Gastroesophageal sphincter (tissue), 4 donors: ENCODE measurements around the gene ANO10. TPM values are rescaled to one million over a fixed set of nuclear protein-coding genes. Genes with fewer than 3 reads are reported as not detected.

Source experiments
- ATAC-seq: fragments of 150-250 bp; one replicate; pipeline ENCODE4 v1.9.1; 2016; ENCODE audit warnings: mild to moderate bottlenecking, moderate library complexity
- H3K27ac ChIP-seq, 4 donors: fragments of 200-600 bp; sonication (generic) in 3 of 4; 1 replicate in 3 of 4; 2 replicates in 1 of 4; pipeline ENCODE4 v1.5.1; 2016 to 2019
- H3K27me3 ChIP-seq: fragments of 200-600 bp; sonication (generic); one replicate; pipeline ENCODE4 v1.5.1; 2019
- H3K36me3 ChIP-seq, 2 donors: fragments of 200-600 bp; sonication (generic); one replicate each; pipeline ENCODE4 v1.5.1; 2019; ENCODE audit warnings: control low read depth in 1 of 2
- H3K4me1 ChIP-seq, 3 donors: fragments of 200-600 bp; sonication (generic); 1 replicate in 2 of 3; 2 replicates in 1 of 3; pipeline ENCODE4 v1.5.1; 2016 to 2019; ENCODE audit warnings: control low read depth in 2 of 3
- H3K4me3 ChIP-seq, 2 donors: fragments of 200-600 bp; sonication (generic); one replicate each; pipeline ENCODE4 v1.5.1; 2019; ENCODE audit warnings: mild to moderate bottlenecking in 1 of 2, moderate library complexity in 1 of 2
- H3K9me3 ChIP-seq, 3 donors: fragments of 200-600 bp; sonication (generic); one replicate each; pipeline ENCODE4 v1.5.1; 2017 to 2019; ENCODE audit warnings: control low read depth in 2 of 3
- EP300 ChIP-seq: sonication (generic); formaldehyde crosslinking; IDR thresholded peaks from one replicate; pipeline ENCODE4 v1.6.1; 2017; ENCODE audit warnings: antibody characterized with exemption, mild to moderate bottlenecking
- POLR2A ChIP-seq, 2 donors: fragments of 450-650 bp; IDR thresholded peaks; one replicate each; pipeline ENCODE4 v1.6.1; 2017; ENCODE audit warnings: antibody characterized with exemption in 2 of 2, mild to moderate bottlenecking in 2 of 2, moderate library complexity in 1 of 2
- POLR2AphosphoS5 ChIP-seq: sonication (generic); formaldehyde crosslinking; IDR thresholded peaks from one replicate; pipeline ENCODE4 v1.6.1; 2017; ENCODE audit warnings: antibody characterized with exemption
- WGBS, 2 donors: methylation state at CpG; one replicate each; pipeline ENCODE4 v1.1.5; 2018; ENCODE audit warnings: low coverage in 1 of 2; 5-methylcytosine and 5-hydroxymethylcytosine counted together
- total RNA-seq, 4 donors: library from RNA; depleted of rRNA; stranded (reverse); fragments of >200 nt; gene quantifications; one replicate each; pipeline ENCODE4 v1.1.0, GENCODE V29; 2016
- TF ChIP-seq, protein P1 (sequence below), 4 experiments: fragments of 200-600 bp in 2 of 4; fragments of 450-650 bp in 2 of 4; sonication (generic) in 1 of 4; IDR thresholded peaks; one replicate each; pipeline ENCODE4 v1.5.1; 2017 to 2019; ENCODE audit warnings: antibody characterized with exemption in 4 of 4, mild to moderate bottlenecking in 2 of 4, moderate library complexity in 2 of 4

Gene ANO10
- total RNA-seq, 4 donors from 2014 or later: 22.9 to 33.5 (median 30.2) TPM

DNA sequence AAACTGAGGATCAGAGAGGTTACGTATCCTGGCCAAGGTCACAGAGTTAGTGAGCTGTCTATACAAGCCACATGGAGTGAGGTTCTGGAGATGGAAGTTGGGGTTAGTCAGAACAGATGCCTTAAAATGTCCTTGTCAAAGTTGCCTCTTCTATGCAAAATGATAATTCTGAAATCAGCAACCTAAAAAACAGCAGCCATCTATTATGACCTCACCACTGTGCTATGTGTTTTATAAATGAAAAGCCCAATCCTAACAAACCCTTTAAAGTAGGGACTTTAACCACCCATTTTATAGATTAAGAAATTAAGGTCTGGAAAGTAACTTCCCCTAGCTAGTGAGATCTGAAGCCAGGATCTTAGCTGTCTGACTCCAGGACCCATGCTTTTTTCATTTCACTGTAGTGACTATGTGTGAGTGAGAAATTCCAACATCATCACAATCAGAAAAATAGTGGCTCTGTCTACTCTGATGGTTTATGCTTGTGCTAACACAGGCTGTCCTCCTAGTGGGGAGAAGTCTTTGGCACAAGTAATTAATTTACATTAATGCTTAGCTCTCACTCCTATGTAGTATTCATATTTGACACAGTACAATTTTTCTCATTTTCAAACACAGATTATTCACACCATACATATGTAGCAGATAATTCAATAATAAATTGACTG lies 143.6 kb downstream of the ANO10 start:
- WGBS, 2 donors: 100% methylated on average over 1 of the region's 1 CpG
- H3K27ac ChIP-seq: peak overlapping the region in 3 of 4 donors; percentile 25 to 58 (median 38)
- no peak for ATAC-seq

DNA sequence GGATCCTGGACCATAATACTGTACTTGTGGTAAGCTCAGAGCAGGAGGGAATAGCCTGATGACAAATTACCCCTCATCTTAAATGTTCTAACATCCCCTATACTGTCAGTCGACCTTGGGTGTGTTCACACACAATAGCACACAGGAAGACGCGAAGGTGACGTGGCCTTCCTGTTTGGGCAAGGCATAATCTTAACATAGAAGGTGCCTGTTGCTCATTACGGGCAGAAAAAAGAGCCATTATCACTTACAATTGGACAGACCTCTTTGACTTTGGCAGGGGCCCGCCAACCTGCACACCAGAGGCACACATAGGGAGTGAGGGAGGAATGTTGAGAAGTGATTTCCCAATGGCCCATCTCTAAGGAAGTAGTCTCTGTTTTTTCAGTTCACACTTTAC lies 144.2 kb downstream of the ANO10 start:
- Histone ChIP-seq H3K27me3 (no peaks in the 10 kb centered on the region), H3K27ac (peak overlapping the region in 3 of 4 donors; percentile 25 to 58 (median 38)), H3K9me3 (no peaks in the 10 kb centered on the region), H3K36me3 (no peaks in the 10 kb centered on the region), H3K4me3 (no peak overlapping the region), H3K4me1 (peaks cover 0 to 32% (median 0%) of the 10 kb centered on the region in 3 donors)
- ATAC-seq: peak; percentile 47
- 70 to 74% methylated on average over 5 to 6 of the region's 6 CpGs for WGBS, 2 donors
- TF ChIP-seq POLR2AphosphoS5 (no peak), POLR2A (IDR thresholded peaks at IDR 0.05) (no peak), EP300 (no peak)
- TF ChIP-seq, protein P1, sequence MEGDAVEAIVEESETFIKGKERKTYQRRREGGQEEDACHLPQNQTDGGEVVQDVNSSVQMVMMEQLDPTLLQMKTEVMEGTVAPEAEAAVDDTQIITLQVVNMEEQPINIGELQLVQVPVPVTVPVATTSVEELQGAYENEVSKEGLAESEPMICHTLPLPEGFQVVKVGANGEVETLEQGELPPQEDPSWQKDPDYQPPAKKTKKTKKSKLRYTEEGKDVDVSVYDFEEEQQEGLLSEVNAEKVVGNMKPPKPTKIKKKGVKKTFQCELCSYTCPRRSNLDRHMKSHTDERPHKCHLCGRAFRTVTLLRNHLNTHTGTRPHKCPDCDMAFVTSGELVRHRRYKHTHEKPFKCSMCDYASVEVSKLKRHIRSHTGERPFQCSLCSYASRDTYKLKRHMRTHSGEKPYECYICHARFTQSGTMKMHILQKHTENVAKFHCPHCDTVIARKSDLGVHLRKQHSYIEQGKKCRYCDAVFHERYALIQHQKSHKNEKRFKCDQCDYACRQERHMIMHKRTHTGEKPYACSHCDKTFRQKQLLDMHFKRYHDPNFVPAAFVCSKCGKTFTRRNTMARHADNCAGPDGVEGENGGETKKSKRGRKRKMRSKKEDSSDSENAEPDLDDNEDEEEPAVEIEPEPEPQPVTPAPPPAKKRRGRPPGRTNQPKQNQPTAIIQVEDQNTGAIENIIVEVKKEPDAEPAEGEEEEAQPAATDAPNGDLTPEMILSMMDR (IDR thresholded peaks at IDR 0.05): no peak

More for the DNA sequence above, 143.6 kb downstream of the ANO10 start:
- no peak overlapping the region for H3K4me3 ChIP-seq
- H3K4me1 ChIP-seq: peaks cover 0 to 28% (median 0%) of the 10 kb centered on the region in 3 donors
- no peaks in the 10 kb centered on the region for H3K36me3 ChIP-seq
- H3K27me3 ChIP-seq: no peaks in the 10 kb centered on the region
- no peaks in the 10 kb centered on the region for H3K9me3 ChIP-seq
- TF ChIP-seq EP300 (no peak), POLR2AphosphoS5 (no peak), POLR2A (IDR thresholded peaks at IDR 0.05) (no peak)
- TF ChIP-seq, protein P1 (IDR thresholded peaks at IDR 0.05): no peak

DNA sequence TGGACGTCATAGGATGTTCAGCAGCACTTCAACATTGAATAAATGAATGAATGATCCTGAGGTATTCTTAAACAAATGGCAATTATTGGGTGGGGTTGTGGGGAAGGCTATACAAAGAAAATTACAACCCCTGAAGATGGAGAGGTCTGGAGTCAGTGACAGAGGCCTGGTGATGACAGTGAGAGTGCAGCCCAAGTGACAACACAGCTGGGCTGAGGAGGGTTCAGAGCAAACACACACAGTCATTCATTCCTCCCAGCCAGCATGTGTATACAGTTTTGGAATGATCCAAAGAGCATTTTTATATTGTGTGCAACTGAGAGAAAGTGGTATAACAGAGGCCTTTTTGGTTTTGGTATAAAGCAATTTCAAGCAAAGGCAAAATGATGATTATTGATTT lies 148.1 kb downstream of the ANO10 start:
- no peak overlapping the region for H3K4me3 ChIP-seq
- TF ChIP-seq POLR2A (IDR thresholded peaks at IDR 0.05) (no peak), POLR2AphosphoS5 (no peak), EP300 (no peak)
- TF ChIP-seq, protein P1 (IDR thresholded peaks at IDR 0.05): no peak
- H3K27ac ChIP-seq: peak overlapping the region in 1 of 4 donors; percentile 4
- WGBS, 2 donors: 50% methylated on average over 1 of the region's 1 CpG; no CpG with 5 or more reads in 1 of the 2 donors
- H3K36me3 ChIP-seq: no peaks in the 10 kb centered on the region
- no peaks in the 10 kb centered on the region for H3K27me3 ChIP-seq
- ATAC-seq: no peak
- H3K9me3 ChIP-seq: no peaks in the 10 kb centered on the region
- peaks cover 0 to 34% (median 0%) of the 10 kb centered on the region in 3 donors for H3K4me1 ChIP-seq

DNA sequence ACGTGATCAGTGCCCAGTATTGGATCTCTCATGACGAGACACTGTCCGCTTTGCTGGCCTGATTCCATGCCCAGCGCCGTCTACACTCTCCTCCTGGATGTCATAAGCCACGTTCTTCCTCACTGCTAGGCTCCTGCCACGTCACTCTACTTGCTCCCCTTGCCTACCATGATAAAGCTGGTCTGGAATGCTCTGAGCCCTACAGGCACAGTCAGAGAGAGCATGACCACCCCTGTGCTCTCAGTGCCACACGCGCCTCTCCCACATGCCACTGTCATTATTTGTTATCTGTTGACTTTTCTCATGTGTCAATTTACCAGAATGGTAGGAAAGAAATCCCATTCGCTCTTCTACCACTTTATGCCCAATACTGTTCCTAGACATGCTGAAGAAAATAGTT lies 148.6 kb downstream of the ANO10 start:
- no peak for ATAC-seq
- Histone ChIP-seq H3K36me3 (no peaks in the 10 kb centered on the region), H3K27ac (peak overlapping the region in 1 of 4 donors; percentile 4), H3K4me3 (no peak overlapping the region), H3K27me3 (no peaks in the 10 kb centered on the region), H3K9me3 (no peaks in the 10 kb centered on the region), H3K4me1 (peaks cover 0 to 31% (median 0%) of the 10 kb centered on the region in 3 donors)
- TF ChIP-seq POLR2A (IDR thresholded peaks at IDR 0.05) (no peak), EP300 (no peak), POLR2AphosphoS5 (no peak)
- TF ChIP-seq, protein P1 (IDR thresholded peaks at IDR 0.05): no peak
- 90 to 93% methylated on average over 4 to 10 of the region's 10 CpGs for WGBS, 2 donors

DNA sequence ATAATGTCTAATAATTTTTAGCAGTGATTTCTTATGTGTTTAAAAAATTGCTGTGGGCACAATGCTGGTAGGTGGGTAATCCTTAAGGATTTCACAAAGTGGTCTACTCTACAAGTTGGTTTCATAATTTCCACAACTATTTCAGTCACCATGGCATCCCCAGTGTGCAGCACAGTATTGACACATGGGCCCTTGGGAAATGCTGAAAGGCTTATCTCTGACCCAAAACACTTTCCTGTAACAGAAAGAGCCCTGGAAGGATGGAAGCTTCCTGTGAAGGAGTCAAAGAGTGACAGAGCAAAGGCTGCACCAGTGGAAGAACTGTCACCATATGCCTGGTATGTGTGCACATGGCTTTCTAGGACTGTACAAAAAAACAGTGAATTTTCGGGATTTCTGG lies 153.7 kb downstream of the ANO10 start:
- ATAC-seq: no peak
- no peak overlapping the region for H3K4me3 ChIP-seq
- H3K27ac ChIP-seq: no peak overlapping the region
- H3K4me1 ChIP-seq: peaks cover 0 to 27% (median 0%) of the 10 kb centered on the region in 3 donors
- WGBS, 2 donors: 81 to 83% methylated on average over 1 of the region's 1 CpG
- H3K9me3 ChIP-seq: no peaks in the 10 kb centered on the region
- TF ChIP-seq POLR2AphosphoS5: no peak
- TF ChIP-seq, protein P1 (IDR thresholded peaks at IDR 0.05): no peak
- TF ChIP-seq POLR2A (IDR thresholded peaks at IDR 0.05): no peak
- no peak for TF ChIP-seq EP300
- no peaks in the 10 kb centered on the region for H3K27me3 ChIP-seq
- no peaks in the 10 kb centered on the region for H3K36me3 ChIP-seq
